CD4-positive, alpha-beta T cell treated with Interleukin-15 for 1 hour (primary cell): Measurements from ENCODE around the gene ZNF22.

ENCODE experiments used
- DNase-seq: peaks from one replicate; pipeline ENCODE4 v3.0.0-alpha.2; 2020

ZNF22 gene

DNA sequence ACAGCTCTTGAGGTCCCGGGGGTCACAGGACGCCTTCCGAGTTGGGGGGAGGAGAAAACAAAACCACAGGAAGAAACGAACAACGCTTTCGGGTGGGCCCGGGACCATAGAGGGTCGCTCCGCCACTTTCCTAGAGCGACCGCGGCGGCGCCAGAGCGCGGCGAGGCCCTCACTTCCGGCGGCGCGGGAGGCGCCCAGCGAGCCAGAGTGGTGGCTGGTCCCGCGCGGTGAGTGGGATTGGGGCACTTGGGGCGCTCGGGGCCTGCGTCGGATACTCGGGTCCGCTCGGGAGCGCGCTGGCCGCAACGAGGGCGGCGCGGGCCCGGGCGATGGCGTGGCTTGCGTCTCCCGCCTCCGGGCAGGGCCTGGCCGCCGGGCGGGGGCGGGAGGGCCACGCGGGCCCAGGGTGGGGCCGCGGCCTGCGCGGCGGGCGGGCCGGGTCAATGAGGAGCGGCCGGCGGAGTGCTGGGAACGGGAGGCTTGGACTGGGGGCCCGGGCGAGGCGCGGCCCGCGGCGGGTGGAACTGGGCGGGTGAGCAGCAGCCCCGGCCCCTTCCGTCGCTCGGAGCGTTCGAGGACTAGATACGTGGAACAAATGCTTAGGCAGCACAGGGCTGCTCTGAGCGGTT is at the start of gene ZNF22:
TSS of gene ZNF22 (plus strand) at position 172 of the 629 bp plus-strand sequence. CDS start 2,446 bp downstream, outside the sequence.
- DNase-seq, result peak; percentile 75

DNA sequence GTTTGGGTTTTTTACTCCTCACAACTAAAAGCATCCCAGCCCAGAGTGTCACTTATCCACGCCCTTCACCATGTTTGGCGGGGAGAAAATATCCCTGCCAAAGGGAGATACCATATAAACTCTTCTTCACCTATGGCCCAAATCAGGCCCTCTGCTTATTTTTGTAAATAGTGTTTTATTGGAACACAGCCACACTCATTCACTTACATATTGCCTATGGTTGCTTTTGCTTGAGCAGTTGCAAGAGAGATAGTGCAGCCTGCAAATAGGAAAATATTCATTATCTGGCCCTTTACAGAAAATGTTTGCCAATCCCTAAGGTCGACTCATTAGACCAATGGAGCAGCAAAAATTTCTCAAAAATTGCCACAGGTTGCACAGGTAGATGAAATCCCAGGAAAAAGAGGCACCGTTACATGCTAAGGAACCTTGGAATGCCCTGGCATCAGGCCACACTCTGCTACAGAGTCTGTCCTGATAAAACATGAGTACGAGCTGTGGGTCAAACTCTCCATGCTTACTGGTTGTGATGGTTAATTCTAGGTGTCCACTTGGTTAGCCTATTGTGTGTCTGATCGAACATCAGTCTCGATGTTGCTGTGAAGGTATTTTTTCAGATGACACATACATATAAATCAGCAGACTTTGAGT is 49.0 kb upstream of the ZNF22 start:
- no peak for DNase-seq

DNA sequence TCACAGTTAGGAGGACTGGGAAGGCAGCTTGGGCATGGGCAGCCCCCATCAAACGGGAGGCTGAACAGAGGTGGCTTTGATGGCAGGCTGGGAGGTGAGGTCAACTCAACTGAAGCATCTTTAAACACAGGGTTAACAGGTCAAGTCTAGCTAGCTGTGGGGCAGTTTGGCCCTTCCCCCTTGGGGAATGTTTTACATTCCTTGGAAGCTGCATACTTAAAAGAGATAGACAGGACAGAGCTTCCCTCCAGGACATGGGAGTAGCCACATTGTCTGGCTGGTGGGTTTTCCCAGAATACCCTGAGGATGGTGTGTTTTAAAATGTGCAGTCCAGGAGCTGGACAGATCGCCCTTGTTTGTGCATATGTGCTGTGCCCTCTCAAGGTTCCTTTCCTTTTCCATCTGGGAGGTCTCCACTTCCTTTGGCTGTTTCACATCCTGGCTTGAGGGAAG is 47.9 kb upstream of the ZNF22 start:
- DNase-seq, result no peak

DNA sequence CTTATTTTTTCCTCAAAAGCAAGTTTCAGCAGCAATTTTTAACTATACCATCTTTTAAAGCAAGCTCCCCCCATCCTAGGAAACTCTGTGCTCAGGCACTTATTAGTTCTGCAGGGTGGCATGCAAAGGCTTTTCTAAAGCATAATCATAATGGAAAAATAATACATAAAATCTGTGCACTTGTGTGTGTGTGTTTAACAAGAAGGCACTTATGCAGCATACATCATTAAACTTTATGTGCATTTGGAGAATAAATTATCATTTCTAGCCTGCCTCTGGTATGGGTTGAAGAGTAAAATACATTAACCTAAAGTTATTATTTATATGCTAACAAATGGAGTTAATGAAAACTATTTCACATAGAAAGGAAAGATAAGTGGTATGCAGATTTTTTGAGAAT is 46.7 kb upstream of the ZNF22 start:
- no peak for DNase-seq

- no peak for DNase-seq
Measured at GRCh38 chr10:44954962-44955361, 45.8 kb upstream of the ZNF22 start.

- DNase-seq, result peak; percentile 9
Measured at GRCh38 chr10:44955413-44956070, 45.2 kb upstream of the ZNF22 start.

DNA sequence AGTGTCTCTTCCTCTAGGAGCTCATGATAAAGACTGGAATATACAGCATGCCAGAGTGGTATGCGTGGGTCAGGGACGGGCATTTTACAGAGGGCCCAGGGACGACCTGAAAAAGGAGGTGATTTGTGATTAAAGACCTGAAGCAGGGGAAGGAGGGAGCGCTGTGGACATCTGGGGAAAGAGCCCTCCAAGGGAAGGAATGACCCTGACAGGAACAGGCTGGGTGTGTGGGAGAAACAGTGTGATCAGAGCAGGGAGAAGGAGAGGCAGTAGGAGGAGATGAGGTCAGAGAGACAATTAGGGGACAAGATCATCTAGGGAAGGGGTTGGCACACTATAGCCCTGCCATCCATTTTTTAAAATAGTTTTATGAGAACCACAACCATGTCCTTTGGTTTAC is 44.5 kb upstream of the ZNF22 start:
- DNase-seq, result no peak

- DNase-seq, result no peak
Measured at GRCh38 chr10:44956717-44957706, 43.7 kb upstream of the ZNF22 start.

DNA sequence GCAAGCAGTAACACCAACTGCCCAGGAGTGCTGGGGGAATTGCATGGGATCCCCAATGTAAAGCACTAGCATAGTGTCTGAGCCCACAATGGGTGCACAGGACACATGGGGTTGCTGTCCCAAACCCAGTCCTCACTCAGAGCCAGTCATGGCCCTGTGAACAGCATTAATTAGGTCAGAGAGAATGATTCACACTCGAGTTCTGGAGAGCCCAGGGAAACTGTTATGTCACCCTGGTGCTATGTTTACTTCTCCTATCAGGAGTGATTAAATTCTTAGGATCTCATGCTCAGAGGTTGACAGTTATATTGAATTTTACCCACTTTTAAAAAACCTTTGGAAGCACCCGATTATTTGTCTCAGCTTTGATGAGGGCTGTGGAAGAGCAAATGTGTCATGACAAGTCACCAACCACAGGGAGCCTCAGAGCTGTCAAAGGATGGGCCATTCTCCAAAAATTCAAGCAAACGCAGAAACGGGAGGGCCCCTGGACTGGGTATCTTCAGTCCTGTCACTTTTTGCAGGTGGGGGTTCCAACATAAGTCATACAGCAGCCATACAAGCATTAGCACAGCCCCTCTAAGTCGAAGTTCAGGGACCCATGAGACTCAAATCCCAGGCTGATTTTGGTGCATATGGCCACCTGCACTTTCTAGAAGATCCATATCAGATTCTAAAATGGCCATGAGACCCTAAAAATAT is 42.4 kb upstream of the ZNF22 start:
- peak; percentile 26 for DNase-seq

DNA sequence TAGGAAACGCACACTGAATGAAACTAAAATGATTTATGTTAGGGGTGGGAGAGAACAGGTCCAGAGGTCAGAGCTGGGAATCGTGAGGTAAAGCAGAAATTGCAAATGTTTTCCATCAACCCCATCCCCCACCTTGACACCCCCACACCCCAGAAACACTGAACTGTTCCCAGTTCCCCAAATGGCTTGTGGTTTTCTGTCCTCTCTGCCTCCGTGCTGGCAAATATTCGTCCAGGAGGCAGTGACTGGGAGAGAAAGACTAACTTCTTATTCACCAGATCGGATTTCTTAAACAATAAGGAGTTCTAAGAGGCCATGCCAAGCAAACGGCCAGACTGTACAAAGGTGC is 41.9 kb upstream of the ZNF22 start:
- DNase-seq, result no peak

- peak; percentile 91 for DNase-seq
Measured at GRCh38 chr10:44959247-44960087, 41.3 kb upstream of the ZNF22 start, which contains the start of gene RASSF4. Gene RASSF4 (plus strand): TSS chr10:44959802. CDS start chr10:44970203, 10,401 bp downstream.

DNA sequence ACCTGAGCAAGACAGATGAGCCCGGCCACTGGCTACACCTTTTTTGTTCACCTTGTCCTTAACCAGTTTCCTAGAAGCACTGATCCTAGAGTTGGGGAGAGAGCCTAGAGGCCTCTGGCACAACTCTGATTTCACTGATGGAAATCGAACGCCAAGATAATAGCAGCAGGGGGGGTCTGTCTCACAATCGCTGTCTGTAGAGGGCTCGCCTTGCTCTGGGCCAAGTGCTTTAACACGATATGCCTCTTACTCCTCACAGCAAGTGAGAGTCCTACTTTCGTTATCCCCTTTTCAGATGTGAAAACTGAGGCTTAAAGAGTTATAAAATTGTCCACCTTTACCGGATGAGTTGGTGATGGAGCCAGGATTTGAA is 40.6 kb upstream of the ZNF22 start:
- DNase-seq, result no peak

- peak; percentile 4 for DNase-seq
Measured at GRCh38 chr10:44960482-44961229, 40.1 kb upstream of the ZNF22 start.

- peak; percentile 12 for DNase-seq
Measured at GRCh38 chr10:44961230-44961571, 39.5 kb upstream of the ZNF22 start.

DNA sequence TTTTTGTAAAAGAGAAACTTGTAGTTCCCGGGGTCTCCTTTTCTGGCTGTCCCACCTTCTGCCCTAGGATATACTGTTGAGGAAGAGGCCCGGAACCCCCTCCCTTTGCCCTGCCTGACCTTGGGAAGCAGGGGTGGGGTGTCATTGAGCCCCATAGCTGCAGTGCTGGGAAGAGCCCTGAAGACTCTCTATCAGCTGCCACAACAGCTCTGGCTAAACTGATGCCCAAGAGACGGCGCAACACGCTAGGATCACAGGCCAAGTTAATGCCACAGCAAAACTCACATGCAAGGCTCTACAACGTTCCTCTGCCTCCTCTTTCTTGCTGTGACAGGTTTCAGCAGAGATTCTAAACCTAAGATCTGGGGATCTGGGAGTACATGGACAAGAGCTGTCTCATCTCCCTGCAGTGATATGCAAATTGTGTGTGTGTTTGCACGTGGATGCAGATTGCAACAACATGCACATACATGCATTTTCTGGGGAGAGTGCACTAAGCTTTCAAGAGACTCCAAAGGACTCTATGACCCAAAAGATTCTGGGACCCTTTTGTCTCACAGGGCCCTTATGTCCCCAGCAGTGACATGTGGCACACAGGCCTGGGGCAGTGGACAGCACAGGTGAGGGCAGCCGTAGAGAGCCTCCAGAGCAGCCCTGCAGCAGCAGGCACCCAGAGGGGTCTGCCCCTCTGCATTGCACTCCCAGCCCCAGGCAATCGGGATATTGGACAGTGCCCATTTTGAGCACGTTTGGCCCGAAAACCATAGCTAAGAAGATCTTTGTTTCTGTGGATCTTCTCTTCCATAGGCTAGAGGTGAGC is 38.6 kb upstream of the ZNF22 start:
- DNase-seq, result peak; percentile 7

DNA sequence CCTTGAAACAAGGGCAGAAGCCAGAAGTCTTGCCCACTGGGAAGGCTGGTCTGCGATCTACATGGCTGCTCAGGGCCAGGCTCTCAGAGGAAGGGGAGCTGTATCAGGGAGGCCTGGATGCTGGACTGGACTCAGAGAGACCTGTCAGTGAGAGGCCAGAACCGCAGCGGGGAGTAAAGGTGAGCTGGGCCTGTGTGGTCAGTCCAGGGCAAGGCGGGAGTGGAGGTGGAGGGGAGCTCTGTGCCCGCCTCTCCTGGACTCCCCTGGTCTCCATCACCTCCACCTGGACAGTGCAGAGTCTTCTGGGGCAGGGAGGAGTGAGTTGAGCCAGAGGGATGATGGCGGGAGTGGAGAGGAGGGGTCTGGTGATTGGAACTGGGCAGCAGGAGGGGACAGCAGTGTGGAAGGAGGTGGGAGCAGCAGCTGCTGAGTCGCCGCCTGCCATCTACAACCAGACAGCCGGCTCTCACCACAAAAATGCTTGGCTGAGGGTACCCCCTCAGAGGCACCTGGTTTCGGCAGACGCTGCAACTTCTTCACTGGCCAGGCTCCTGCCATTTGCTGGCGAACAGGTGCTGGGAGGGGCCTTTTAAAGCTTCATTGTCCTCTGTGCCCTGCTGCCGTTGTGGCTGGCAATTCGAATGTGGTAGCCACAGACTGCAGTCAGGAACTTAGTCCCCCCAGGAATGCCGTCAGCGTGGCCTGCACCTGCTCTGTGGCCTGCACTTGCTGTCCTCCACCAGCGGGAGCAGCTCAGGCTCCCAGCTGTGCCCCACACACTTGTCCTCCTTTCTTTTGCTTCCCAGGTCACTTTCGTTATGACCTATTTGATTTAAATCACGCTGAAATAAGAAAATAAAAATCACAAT is 37.6 kb upstream of the ZNF22 start:
- peak; percentile 16 for DNase-seq

- DNase-seq, result peak; percentile 16
Measured at GRCh38 chr10:44963772-44964633, 36.7 kb upstream of the ZNF22 start.

- DNase-seq, result no peak
Measured at GRCh38 chr10:44965104-44965503, 35.6 kb upstream of the ZNF22 start.
